SU-DHL-6 (cell line): ENCODE data around the gene CYFIP2.

ENCODE experiments used
- EZH2phosphoT487 ChIP-seq: fragments of 200-600 bp; sonication (generic), shearing (Covaris generic); conservative IDR thresholded peaks from 2 replicates; pipeline ENCODE4 v1.6.1; 2018; ENCODE audit warnings: mild to moderate bottlenecking, antibody characterized with exemption, low read length, moderate library complexity, mixed read lengths
- TF ChIP-seq, protein P1 (sequence below): fragments of 200-600 bp; sonication (generic); IDR thresholded peaks from one replicate; pipeline ENCODE4 v1.5.1; 2017; ENCODE audit warnings: antibody characterized with exemption, mild to moderate bottlenecking, low read length, moderate library complexity; ENCODE audit not compliant: insufficient read depth, poor library complexity, severe bottlenecking

DNA sequence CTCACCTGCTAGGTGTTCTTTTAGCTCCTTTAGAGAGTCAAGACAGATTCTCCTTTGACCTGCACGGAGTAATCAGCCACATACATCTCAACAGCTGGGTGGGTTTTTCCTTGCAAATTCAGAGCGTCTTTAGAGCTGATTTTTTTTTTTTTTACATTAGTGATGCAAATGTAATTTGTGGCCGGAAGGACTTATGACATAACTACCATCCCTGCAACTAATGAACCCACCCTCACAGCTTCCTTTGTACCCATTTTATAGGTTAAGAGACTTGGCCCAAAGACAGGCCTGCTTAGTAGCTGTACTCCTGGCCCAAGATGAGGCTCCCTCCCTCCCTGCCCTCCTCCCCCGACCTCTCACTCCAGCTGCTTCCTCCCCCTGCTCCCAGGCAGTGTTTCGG is 124.2 kb downstream of the CYFIP2 start:
- TF ChIP-seq, protein P1, sequence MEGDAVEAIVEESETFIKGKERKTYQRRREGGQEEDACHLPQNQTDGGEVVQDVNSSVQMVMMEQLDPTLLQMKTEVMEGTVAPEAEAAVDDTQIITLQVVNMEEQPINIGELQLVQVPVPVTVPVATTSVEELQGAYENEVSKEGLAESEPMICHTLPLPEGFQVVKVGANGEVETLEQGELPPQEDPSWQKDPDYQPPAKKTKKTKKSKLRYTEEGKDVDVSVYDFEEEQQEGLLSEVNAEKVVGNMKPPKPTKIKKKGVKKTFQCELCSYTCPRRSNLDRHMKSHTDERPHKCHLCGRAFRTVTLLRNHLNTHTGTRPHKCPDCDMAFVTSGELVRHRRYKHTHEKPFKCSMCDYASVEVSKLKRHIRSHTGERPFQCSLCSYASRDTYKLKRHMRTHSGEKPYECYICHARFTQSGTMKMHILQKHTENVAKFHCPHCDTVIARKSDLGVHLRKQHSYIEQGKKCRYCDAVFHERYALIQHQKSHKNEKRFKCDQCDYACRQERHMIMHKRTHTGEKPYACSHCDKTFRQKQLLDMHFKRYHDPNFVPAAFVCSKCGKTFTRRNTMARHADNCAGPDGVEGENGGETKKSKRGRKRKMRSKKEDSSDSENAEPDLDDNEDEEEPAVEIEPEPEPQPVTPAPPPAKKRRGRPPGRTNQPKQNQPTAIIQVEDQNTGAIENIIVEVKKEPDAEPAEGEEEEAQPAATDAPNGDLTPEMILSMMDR = no peak
- no peak for TF ChIP-seq EZH2phosphoT487
